Upper lobe of left lung (tissue), 4 donors: ENCODE measurements around the gene TMEM40.

Source experiments
- EP300 ChIP-seq, 4 donors: sonication (generic); formaldehyde crosslinking; IDR thresholded peaks; one replicate each; pipeline ENCODE4 v1.5.1; 2017; ENCODE audit warnings: antibody characterized with exemption in 4 of 4, control low read depth in 2 of 4
- TF ChIP-seq, protein P1 (sequence below), 6 experiments: fragments of 450-650 bp in 4 of 6; fragments of 200-600 bp in 2 of 6; sonication (generic) in 2 of 6; IDR thresholded peaks; one replicate each; pipeline ENCODE4 v1.5.1; 2016 to 2019; ENCODE audit warnings: antibody characterized with exemption in 6 of 6

DNA sequence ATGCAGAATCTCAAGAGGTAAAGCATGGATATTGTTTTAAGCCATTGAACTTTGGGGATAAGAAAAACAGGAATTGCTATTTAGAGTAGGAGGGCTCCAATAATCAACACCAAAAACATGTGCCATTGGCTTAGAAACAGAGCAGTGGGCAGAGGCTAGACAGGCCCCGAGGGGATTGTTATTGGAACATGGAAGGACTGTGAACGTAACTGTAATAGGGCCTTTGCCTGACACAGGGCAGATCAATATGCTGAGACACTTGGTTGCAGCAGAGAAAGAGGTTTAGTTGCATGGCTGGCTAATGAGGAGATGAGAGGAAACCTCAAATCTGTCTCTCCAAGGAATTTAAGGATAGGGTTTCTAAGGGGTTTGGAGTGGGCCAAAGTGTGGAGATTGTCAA lies 58.3 kb downstream of the TMEM40 start:
- TF ChIP-seq, protein P1, sequence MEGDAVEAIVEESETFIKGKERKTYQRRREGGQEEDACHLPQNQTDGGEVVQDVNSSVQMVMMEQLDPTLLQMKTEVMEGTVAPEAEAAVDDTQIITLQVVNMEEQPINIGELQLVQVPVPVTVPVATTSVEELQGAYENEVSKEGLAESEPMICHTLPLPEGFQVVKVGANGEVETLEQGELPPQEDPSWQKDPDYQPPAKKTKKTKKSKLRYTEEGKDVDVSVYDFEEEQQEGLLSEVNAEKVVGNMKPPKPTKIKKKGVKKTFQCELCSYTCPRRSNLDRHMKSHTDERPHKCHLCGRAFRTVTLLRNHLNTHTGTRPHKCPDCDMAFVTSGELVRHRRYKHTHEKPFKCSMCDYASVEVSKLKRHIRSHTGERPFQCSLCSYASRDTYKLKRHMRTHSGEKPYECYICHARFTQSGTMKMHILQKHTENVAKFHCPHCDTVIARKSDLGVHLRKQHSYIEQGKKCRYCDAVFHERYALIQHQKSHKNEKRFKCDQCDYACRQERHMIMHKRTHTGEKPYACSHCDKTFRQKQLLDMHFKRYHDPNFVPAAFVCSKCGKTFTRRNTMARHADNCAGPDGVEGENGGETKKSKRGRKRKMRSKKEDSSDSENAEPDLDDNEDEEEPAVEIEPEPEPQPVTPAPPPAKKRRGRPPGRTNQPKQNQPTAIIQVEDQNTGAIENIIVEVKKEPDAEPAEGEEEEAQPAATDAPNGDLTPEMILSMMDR (IDR thresholded peaks at IDR 0.05), result no peak
- no peak for TF ChIP-seq EP300 (IDR thresholded peaks at IDR 0.05)
